CD4-positive, CD25-positive, alpha-beta regulatory T cell (primary cell): Measurements from ENCODE around the gene SIAH2. TPM values are rescaled to one million over a fixed set of nuclear protein-coding genes. Genes with fewer than 3 reads are reported as not detected.

Experiments
- ATAC-seq, 2 donors: fragments of 150-1000 bp; cut with Tn5 transposase; one replicate each; pipeline ENCODE4 v1.10.0; 2021; ENCODE audit warnings: low read depth in 2 of 2, moderate number of reproducible peaks in 2 of 2, moderate library complexity in 1 of 2
- DNase-seq, 3 donors: peaks; one replicate each; pipeline versions ENCODE4 v3.0.0 to v3.0.0-alpha.2; 2012 to 2022; ENCODE audit warnings: mixed read lengths in 1 of 3
- H3K27ac ChIP-seq: one replicate; pipeline ENCODE4 v1.7.0; 2013; ENCODE audit warnings: mild to moderate bottlenecking, low read length; ENCODE audit not compliant: insufficient read depth, poor library complexity, severe bottlenecking
- H3K27me3 ChIP-seq: one replicate; pipeline ENCODE4 v1.7.0; 2013; ENCODE audit warnings: low read length; ENCODE audit not compliant: control insufficient read depth, insufficient read depth
- H3K36me3 ChIP-seq: one replicate; pipeline ENCODE4 v1.7.0; 2013; ENCODE audit warnings: mild to moderate bottlenecking, low read length, moderate library complexity; ENCODE audit not compliant: control insufficient read depth, insufficient read depth
- H3K4me1 ChIP-seq: 2 replicates; pipeline ENCODE4 v1.7.0; 2013; ENCODE audit warnings: mild to moderate bottlenecking, low read length; ENCODE audit not compliant: insufficient read depth, control insufficient read depth, poor library complexity, severe bottlenecking
- H3K4me3 ChIP-seq: one replicate; pipeline ENCODE4 v1.7.0; 2013; ENCODE audit warnings: low read depth, mild to moderate bottlenecking, low read length, moderate library complexity
- H3K9me3 ChIP-seq, 2 experiments: 1 replicate in 1 of 2; 2 replicates in 1 of 2; pipeline ENCODE4 v1.7.0; 2013; ENCODE audit warnings: low read length in 2 of 2, mild to moderate bottlenecking in 1 of 2, moderate library complexity in 1 of 2; ENCODE audit not compliant: control insufficient read depth in 2 of 2
- H3K27ac Mint-ChIP-seq, 3 donors: one replicate each; pipeline ENCODE4 v1.8.0; 2020 to 2022; ENCODE audit warnings: mild to moderate bottlenecking in 3 of 3, mixed read lengths in 3 of 3, moderate library complexity in 2 of 3
- H3K27me3 Mint-ChIP-seq: one replicate; pipeline ENCODE4 v1.8.0; 2022; ENCODE audit warnings: mild to moderate bottlenecking, mixed read lengths
- H3K36me3 Mint-ChIP-seq: one replicate; pipeline ENCODE4 v1.8.0; 2020; ENCODE audit warnings: mixed read lengths
- H3K4me1 Mint-ChIP-seq, 4 donors: one replicate each; pipeline ENCODE4 v1.8.0; 2020 to 2022; ENCODE audit warnings: mixed read lengths in 4 of 4, mild to moderate bottlenecking in 1 of 4
- H3K4me3 Mint-ChIP-seq, 4 donors: one replicate each; pipeline ENCODE4 v1.8.0; 2020 to 2022; ENCODE audit warnings: mild to moderate bottlenecking in 4 of 4, mixed read lengths in 4 of 4, moderate library complexity in 3 of 4
- H3K9me3 Mint-ChIP-seq, 7 donors: one replicate each; pipeline ENCODE4 v1.8.0; 2020 to 2022; ENCODE audit warnings: mixed read lengths in 7 of 7, mild to moderate bottlenecking in 3 of 7, moderate library complexity in 2 of 7
- polyA plus RNA-seq, 4 donors: library from polyadenylated mRNA; unstranded; fragments of 300-500 nt; fragmentation: Illumina TruSeq; gene quantifications; one replicate each; pipeline ENCODE4 v1.2.3, GENCODE V29; 2021
- total RNA-seq: library from RNA; stranded (reverse); gene quantifications from one replicate; pipeline ENCODE4 v1.2.3, GENCODE V29; 2022

The SIAH2 gene
- total and polyA plus RNA-seq, 5 donors from 2014 or later: 23.5 to 61.4 (median 29.1) TPM

DNA sequence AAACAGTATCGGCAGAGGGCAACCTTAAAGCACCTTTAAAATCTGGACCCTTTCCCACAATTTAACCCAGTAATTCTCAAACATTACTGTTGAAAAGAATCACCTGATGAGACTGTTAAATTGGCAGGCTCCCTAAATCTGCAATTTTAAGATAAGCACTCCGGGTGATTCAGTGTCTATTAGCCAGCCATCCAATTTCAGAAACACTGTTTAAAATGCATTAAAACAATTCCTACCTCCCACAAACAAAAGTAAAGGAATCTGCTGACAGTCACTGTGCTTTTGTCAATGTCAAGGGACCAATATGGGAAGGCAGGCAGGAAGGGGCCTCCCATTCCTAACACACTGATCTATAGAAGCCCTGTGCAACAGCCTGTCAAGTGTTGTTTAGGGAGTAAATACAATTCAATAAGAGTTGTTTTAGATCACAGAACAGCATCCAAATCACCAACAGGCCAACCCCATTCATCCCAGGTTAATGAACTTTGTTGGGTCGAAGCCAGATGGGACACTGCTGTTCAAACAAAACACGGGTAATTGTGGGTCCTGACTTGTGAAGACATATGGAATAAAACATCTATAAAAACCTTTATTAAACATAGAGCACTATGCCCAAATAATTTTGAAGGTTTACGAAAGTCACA is 21.4 kb downstream of the SIAH2 start:
- no peak overlapping the region for H3K27ac ChIP-seq
- no peak for ATAC-seq
- no peaks in the 10 kb centered on the region for H3K9me3 ChIP-seq
- no peak overlapping the region for H3K4me3 ChIP-seq
- Mint-ChIP-seq H3K27ac (peak overlapping the region in 1 of 3 donors; percentile 83), H3K36me3 (peaks cover 19% of the 10 kb centered on the region), H3K4me3 (peak overlapping the region in 1 of 4 donors; percentile 29), H3K4me1 (peaks cover 26 to 79% (median 73%) of the 10 kb centered on the region in 4 donors), H3K9me3 (no peaks in the 10 kb centered on the region), H3K27me3 (no peaks in the 10 kb centered on the region)
- DNase-seq: no peak
- H3K36me3 ChIP-seq: peaks cover 19% of the 10 kb centered on the region
- no peaks in the 10 kb centered on the region for H3K27me3 ChIP-seq
- peaks cover 20% of the 10 kb centered on the region for H3K4me1 ChIP-seq

DNA sequence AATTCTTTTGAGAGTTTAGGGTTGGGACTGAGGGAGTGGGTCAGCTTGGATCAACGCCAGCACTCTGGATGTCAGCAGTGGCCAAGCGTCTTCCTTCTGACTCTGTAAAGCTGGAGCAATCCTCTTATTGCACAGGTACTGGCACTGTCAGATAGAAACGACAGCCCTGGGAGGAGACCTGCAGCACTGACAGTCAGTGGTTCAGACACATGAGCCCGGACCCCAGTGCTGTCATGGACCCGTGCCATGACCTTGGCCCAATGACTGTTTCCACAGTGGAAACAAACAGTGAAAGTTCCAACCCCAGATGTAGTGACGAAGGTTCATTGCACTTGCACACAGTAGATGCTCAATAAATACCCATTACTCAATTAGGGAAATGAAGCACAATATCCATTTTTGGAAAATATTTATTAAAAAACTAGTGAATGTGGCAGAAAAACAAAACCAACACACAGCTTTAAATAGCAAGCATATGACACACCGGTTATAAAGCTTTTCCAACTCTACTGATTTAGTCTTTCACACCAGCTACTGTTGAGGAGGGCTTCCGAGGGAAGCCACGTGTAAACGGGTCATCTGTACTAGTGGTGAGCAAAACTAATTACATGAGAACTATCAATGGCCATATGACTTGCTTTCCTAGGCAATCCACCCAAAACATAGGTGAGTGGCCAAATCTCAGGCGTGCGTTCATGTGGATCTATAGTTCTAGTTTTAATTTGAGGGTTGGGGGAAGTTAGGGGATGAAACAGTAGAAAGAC is 22.1 kb downstream of the SIAH2 start:
- Mint-ChIP-seq H3K27me3 (no peaks in the 10 kb centered on the region), H3K36me3 (peaks cover 19% of the 10 kb centered on the region), H3K4me1 (peaks cover 26 to 75% (median 67%) of the 10 kb centered on the region in 4 donors), H3K27ac (peak overlapping the region in 1 of 3 donors; percentile 83), H3K9me3 (no peaks in the 10 kb centered on the region), H3K4me3 (no peak overlapping the region)
- ATAC-seq (no peak), DNase-seq (no peak)
- Histone ChIP-seq H3K4me1 (peaks cover 18% of the 10 kb centered on the region), H3K4me3 (no peak overlapping the region), H3K27ac (no peak overlapping the region), H3K36me3 (peaks cover 19% of the 10 kb centered on the region), H3K27me3 (no peaks in the 10 kb centered on the region), H3K9me3 (no peaks in the 10 kb centered on the region)

DNA sequence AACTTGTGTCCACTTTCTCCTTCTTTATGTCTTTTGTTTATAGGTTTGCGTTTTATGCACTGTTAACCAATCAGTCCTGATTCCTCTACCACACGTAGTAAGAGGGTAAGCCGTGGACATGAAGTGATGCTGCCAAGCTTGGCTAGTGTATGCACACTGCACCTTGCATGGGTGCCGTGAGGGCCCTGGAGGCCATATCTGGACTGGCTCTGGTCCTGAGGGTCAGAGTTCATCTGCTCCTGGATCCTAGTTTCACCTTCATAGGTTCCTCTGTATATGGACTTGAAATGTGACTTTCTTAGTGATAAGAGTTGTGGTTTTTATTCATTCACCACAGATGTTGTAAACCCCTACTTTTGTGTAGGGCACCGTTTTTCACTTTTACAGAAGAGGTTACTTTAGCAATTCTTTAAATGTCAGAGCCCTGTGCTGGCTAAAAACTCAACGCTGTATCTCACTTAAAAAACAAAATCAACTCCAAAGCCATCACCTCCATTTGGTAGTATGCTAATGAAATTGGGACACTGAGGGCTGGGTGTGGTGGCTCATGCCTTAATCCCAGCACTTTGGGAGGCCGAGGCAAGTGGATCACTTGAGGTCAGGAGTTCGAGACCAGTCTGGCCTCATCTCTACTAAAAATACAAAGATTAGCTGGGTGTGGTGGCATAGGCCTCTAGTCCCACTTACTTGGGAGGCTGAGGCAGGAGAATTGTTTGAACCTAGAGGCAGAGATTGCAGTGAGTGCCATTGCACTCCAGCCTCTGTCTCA is 22.9 kb downstream of the SIAH2 start:
- H3K36me3 Mint-ChIP-seq: peaks cover 19% of the 10 kb centered on the region
- no peaks in the 10 kb centered on the region for H3K9me3 Mint-ChIP-seq
- H3K27me3 Mint-ChIP-seq: no peaks in the 10 kb centered on the region
- H3K4me1 Mint-ChIP-seq: peaks cover 26 to 70% (median 64%) of the 10 kb centered on the region in 4 donors
- Histone ChIP-seq H3K27me3 (no peaks in the 10 kb centered on the region), H3K27ac (peak overlapping the region; percentile 48), H3K4me3 (peak overlapping the region; percentile 63), H3K4me1 (peaks cover 18% of the 10 kb centered on the region), H3K9me3 (no peaks in the 10 kb centered on the region), H3K36me3 (peaks cover 19% of the 10 kb centered on the region)
- peak overlapping the region in 2 of 3 donors; percentile 81 to 83 for H3K27ac Mint-ChIP-seq
- DNase-seq (peak in 1 of 3 donors; percentile 53), ATAC-seq (peak; percentile 17 to 28)
- peak overlapping the region in 3 of 4 donors; percentile 2 to 63 (median 59) for H3K4me3 Mint-ChIP-seq

DNA sequence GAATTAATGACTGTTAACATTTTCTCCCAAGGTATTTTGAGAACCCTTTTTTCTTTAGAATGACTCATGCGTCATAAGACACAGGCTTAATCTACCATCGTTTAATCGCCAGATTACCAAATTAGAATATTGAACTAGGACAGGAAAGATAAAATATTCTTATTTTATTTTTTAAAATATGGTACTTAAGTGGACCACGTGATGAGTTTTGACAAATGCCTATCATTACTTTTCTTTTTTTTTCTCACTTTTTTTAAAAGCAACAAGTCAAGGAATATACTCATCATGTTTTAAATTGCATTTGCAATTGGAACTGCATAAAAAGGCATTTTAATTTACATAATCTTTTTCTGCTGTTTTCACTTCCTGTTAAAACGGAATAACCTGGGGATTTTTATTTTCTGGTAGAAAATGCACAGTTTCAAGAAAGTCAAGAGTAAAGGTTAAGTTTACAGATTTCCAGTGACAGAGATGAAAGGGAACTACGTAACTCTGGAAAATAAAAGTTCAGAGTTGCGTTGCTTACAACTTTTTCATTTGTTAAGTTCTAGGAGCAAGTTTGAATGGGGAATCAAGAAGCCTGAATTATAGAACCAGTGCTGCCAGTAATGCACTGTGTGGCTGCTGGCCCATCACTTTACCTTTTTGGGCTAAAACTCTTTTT is 23.6 kb downstream of the SIAH2 start:
- H3K4me1 ChIP-seq: peaks cover 18% of the 10 kb centered on the region
- peak overlapping the region in 3 of 4 donors; percentile 2 to 63 (median 59) for H3K4me3 Mint-ChIP-seq
- H3K4me3 ChIP-seq: peak overlapping the region; percentile 63
- H3K27ac ChIP-seq: peak overlapping the region; percentile 48
- H3K27me3 Mint-ChIP-seq: no peaks in the 10 kb centered on the region
- DNase-seq (peak in 1 of 3 donors; percentile 22), ATAC-seq (peak in 1 of 2 donors; percentile 22)
- H3K4me1 Mint-ChIP-seq: peaks cover 20 to 63% (median 57%) of the 10 kb centered on the region in 4 donors
- H3K27ac Mint-ChIP-seq: peak overlapping the region in 2 of 3 donors; percentile 81 to 83
- peaks cover 19% of the 10 kb centered on the region for H3K36me3 ChIP-seq
- peaks cover 19% of the 10 kb centered on the region for H3K36me3 Mint-ChIP-seq
- no peaks in the 10 kb centered on the region for H3K9me3 ChIP-seq
- no peaks in the 10 kb centered on the region for H3K9me3 Mint-ChIP-seq
- H3K27me3 ChIP-seq: no peaks in the 10 kb centered on the region

DNA sequence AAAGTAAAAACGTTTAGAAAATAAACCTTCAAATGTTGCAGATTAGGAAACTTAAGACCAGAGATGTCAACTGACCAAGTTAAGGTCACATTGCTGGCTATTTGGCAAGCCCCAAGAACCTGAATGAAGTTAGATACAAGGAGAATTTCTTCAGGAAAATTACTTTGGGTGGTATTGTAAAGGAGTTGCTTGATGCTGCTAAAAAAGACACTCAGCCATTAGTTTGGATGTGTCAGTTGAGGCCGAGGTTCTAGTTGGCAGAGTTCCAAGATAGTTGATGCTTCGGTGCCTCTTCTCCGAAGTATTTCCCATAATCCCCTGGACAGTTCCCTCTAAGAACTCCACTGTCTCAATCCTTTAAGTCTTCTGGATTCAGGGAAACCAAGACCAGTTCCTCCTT is 24.3 kb downstream of the SIAH2 start:
- no peaks in the 10 kb centered on the region for H3K9me3 ChIP-seq
- H3K4me3 ChIP-seq: no peak overlapping the region
- peaks cover 18% of the 10 kb centered on the region for H3K4me1 ChIP-seq
- Mint-ChIP-seq H3K4me1 (peaks cover 15 to 62% (median 54%) of the 10 kb centered on the region in 4 donors), H3K27ac (peak overlapping the region in 2 of 3 donors; percentile 0 to 42), H3K9me3 (no peaks in the 10 kb centered on the region), H3K27me3 (no peaks in the 10 kb centered on the region), H3K4me3 (no peak overlapping the region), H3K36me3 (peaks cover 22% of the 10 kb centered on the region)
- H3K27me3 ChIP-seq: no peaks in the 10 kb centered on the region
- ATAC-seq: no peak
- peaks cover 19% of the 10 kb centered on the region for H3K36me3 ChIP-seq
- no peak overlapping the region for H3K27ac ChIP-seq
- DNase-seq: no peak

DNA sequence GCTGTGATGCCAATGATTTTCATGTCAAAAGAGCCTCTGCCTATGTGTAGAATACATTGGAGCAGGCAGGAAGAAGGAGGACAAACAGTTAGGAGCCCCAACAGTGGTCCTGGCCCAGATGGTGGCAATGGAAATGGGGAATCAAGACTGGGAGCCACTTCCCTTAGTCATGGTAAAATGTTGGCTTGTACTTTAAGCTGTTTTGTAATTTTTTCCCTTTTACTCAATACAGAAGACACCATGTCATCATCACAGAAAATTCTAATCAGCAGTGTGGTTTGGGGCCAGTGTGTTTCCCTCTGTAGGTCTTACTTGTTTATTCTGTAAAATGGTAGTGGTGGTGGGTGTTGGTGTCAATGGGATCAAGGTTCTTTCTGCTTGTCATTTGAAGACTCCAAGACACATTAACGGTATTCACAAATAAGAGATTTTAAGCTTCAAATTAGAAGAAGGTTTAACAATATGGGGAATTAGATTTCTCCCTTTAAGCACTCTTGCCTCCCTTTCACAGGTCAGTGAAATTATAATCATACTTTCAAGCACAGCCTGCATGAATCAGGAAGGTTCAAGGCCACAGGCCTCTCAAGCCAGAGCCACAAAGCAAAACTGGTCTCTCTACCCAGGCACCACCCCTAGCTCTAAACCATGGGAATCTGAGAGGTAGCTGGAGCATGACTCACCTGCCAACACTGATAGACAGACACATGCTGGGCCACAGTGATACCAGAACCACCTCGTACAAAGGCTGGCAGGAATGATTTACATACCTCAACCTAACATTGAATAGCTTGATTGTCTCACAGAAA is 24.9 kb downstream of the SIAH2 start:
- Mint-ChIP-seq H3K4me3 (no peak overlapping the region), H3K4me1 (peaks cover 15 to 56% (median 48%) of the 10 kb centered on the region in 4 donors), H3K27ac (peak overlapping the region in 2 of 3 donors; percentile 0 to 42)

More for the DNA sequence above, 24.9 kb downstream of the SIAH2 start:
- Mint-ChIP-seq H3K27me3 (no peaks in the 10 kb centered on the region), H3K36me3 (peaks cover 22% of the 10 kb centered on the region), H3K9me3 (no peaks in the 10 kb centered on the region)
- peak; percentile 38 to 46 for ATAC-seq
- Histone ChIP-seq H3K27ac (no peak overlapping the region), H3K36me3 (peaks cover 19% of the 10 kb centered on the region), H3K9me3 (no peaks in the 10 kb centered on the region), H3K4me1 (peaks cover 18% of the 10 kb centered on the region), H3K27me3 (no peaks in the 10 kb centered on the region), H3K4me3 (no peak overlapping the region)
- no peak for DNase-seq
